ENCODE data around the gene PTBP3. TPM values are rescaled to one million over a fixed set of nuclear protein-coding genes. Genes with fewer than 3 reads are reported as not detected.

The PTBP3 gene
- total and polyA plus RNA-seq, 2 of the 13 experiments (the other 11 are each of a cell fraction or from before 2014, with no cell fraction given) = 52.8 to 61.1 TPM

- TF ChIP-seq AHDC1 (CRISPR knock-in tag; IDR thresholded peaks at IDR 0.05; ENCODE audit: borderline replicate concordance) (peak; percentile 22; the same call in 1 of the 2 replicates), HNF4A (CRISPR knock-in tag; IDR thresholded peaks at IDR 0.05) (peak; percentile 57), ZBTB10 (CRISPR knock-in tag; IDR thresholded peaks at IDR 0.05; ENCODE audit: borderline replicate concordance) (no peak), ELF1 (CRISPR knock-in tag; IDR thresholded peaks at IDR 0.05) (no peak), NFYC (CRISPR knock-in tag; IDR thresholded peaks at IDR 0.05) (no peak), E2F2 (CRISPR knock-in tag; IDR thresholded peaks at IDR 0.05; ENCODE audit: borderline replicate concordance) (no peak), PRPF4 (IDR thresholded peaks at IDR 0.05; ENCODE audit: low read depth, low read length, poor library complexity, severe bottlenecking) (no peak), ATF5 (CRISPR knock-in tag; IDR thresholded peaks at IDR 0.05; ENCODE audit: low read depth) (no peak), ZNF644 (CRISPR knock-in tag; IDR thresholded peaks at IDR 0.05; ENCODE audit: low read depth) (peak; percentile 52; the same call in 1 of the 2 replicates), ZNF556 (CRISPR knock-in tag; IDR thresholded peaks at IDR 0.05; ENCODE audit: borderline replicate concordance) (no peak), SAP130 (CRISPR knock-in tag; IDR thresholded peaks at IDR 0.05; ENCODE audit: low read depth) (peak; percentile 39; the same call in 1 of the 2 replicates), ZSCAN30 (CRISPR knock-in tag; IDR thresholded peaks at IDR 0.05) (no peak), IRX3 (CRISPR knock-in tag; IDR thresholded peaks at IDR 0.05; ENCODE audit: borderline replicate concordance, low read depth) (no peak), ZNF382 (CRISPR knock-in tag; IDR thresholded peaks at IDR 0.05; ENCODE audit: borderline replicate concordance) (no peak), RXRB (CRISPR knock-in tag; IDR thresholded peaks at IDR 0.05; ENCODE audit: borderline replicate concordance) (no peak; the same call in 1 of the 2 replicates), HDAC1 (CRISPR knock-in tag; IDR thresholded peaks at IDR 0.05) (peak; percentile 25; the same call in 1 of the 2 replicates), ATF7-NPFF (CRISPR knock-in tag; IDR thresholded peaks at IDR 0.05; ENCODE audit: low read depth) (no peak), ZNF263 (CRISPR knock-in tag; IDR thresholded peaks at IDR 0.05) (no peak), ZNF891 (CRISPR knock-in tag; IDR thresholded peaks at IDR 0.05) (no peak), FOXA1 (IDR thresholded peaks at IDR 0.05) (no peak), FOXA1 (CRISPR knock-in tag; IDR thresholded peaks at IDR 0.05) (0 out of 2 replicates have a peak, but pooled peaks have one; percentile 15), HES4 (CRISPR knock-in tag; IDR thresholded peaks at IDR 0.05; ENCODE audit: borderline replicate concordance) (no peak)
These were observed 4.9 kb downstream of the PTBP3 start (continued) for GRCh38 chr9:112328545-112328944.
